PC-9 (cell line): ENCODE measurements around the gene KBTBD7. TPM values are rescaled to one million over a fixed set of nuclear protein-coding genes. Genes with fewer than 3 reads are reported as not detected.

ENCODE experiments used
- BruUV-seq: library from RNA; stranded (reverse); fragments of 400-500 nt; replicated peaks from 2 replicates; lab custom pipeline; 2021; lab: Mats Ljungman, UMichigan
- CTCF ChIA-PET: fragments of 300-600 bp; sonication (Branson Sonifier 250); formaldehyde crosslinking; loops from one replicate; lab custom pipeline; 2022; ENCODE audit warnings: antibody characterized with exemption; lab: Charles Lee
- POLR2A ChIA-PET: fragments of 300-600 bp; sonication (Branson Sonifier 250); formaldehyde crosslinking; loops from one replicate; lab custom pipeline; 2022; ENCODE audit warnings: antibody characterized with exemption; ENCODE audit not compliant: unreplicated experiment; lab: Charles Lee
- DNase-seq, 2 experiments: peaks; one replicate each; pipeline versions ENCODE4 v3.0.0 to v3.0.0-alpha.2; 2015 to 2022; ENCODE audit warnings: mixed read lengths in 1 of 2
- H2AFZ ChIP-seq: fragments of 200-600 bp; sonication (generic); 2 replicates; pipeline ENCODE4 v1.8.1; 2017; ENCODE audit warnings: antibody characterized with exemption
- H3F3A ChIP-seq: fragments of 200-600 bp; sonication (generic); 2 replicates; pipeline ENCODE4 v1.8.1; 2017; ENCODE audit warnings: antibody characterized with exemption, mild to moderate bottlenecking, low read depth; ENCODE audit not compliant: insufficient read depth
- H3K27ac ChIP-seq: fragments of 200-600 bp; sonication (generic); 2 replicates; pipeline ENCODE4 v1.6.1; 2016; ENCODE audit warnings: mixed run types
- H3K27me3 ChIP-seq: fragments of 200-600 bp; sonication (generic); 2 replicates; pipeline ENCODE4 v1.6.1; 2016; ENCODE audit warnings: low read depth, mixed run types; ENCODE audit not compliant: insufficient read depth
- H3K36me3 ChIP-seq: fragments of 200-600 bp; sonication (generic); 2 replicates; pipeline ENCODE4 v1.6.1; 2016; ENCODE audit warnings: low read depth, mixed run types
- H3K4me1 ChIP-seq: fragments of 200-600 bp; sonication (generic); replicated peaks from 2 replicates; pipeline ENCODE4 v1.6.1; 2016; ENCODE audit warnings: mixed run types; ENCODE audit not compliant: insufficient read depth
- H3K4me2 ChIP-seq: fragments of 200-600 bp; sonication (generic); 2 replicates; pipeline ENCODE4 v1.6.1; 2017; ENCODE audit warnings: mixed run types
- H3K4me3 ChIP-seq: fragments of 200-600 bp; sonication (generic); 2 replicates; pipeline ENCODE4 v1.6.1; 2016; ENCODE audit warnings: mixed run types
- H3K79me2 ChIP-seq: fragments of 200-600 bp; sonication (generic); 2 replicates; pipeline ENCODE4 v1.6.1; 2017; ENCODE audit warnings: low read depth, mixed run types
- H3K9me2 ChIP-seq: fragments of 200-600 bp; sonication (generic); 2 replicates; pipeline ENCODE4 v1.8.1; 2017; ENCODE audit warnings: mild to moderate bottlenecking; ENCODE audit not compliant: insufficient read depth
- H3K9me3 ChIP-seq: fragments of 200-600 bp; sonication (generic); 2 replicates; pipeline ENCODE4 v1.8.1; 2016; ENCODE audit warnings: low read depth; ENCODE audit not compliant: insufficient read depth
- H4K20me1 ChIP-seq: fragments of 200-600 bp; sonication (generic); 2 replicates; pipeline ENCODE4 v1.8.1; 2017; ENCODE audit not compliant: insufficient read depth
- EZH2 ChIP-seq: fragments of 200-600 bp; sonication (generic); IDR thresholded peaks from 2 replicates; pipeline ENCODE4 v1.8.0; 2017; ENCODE audit warnings: antibody characterized with exemption, low read depth
- intact Hi-C: fragments of 100-400 bp; cut with micrococcal nuclease; formaldehyde crosslinking; loops from one replicate; pipeline ENCODE4 v1.10.0; 2022; ENCODE audit not compliant: unreplicated experiment
- total RNA-seq: library from RNA; stranded (reverse); gene quantifications from 2 replicates; pipeline ENCODE4 v1.2.3, GENCODE V29; 2021
- TF ChIP-seq, protein P1 (sequence below): fragments of 200-600 bp; sonication (generic); conservative IDR thresholded peaks from 2 replicates; pipeline ENCODE4 v1.6.1; 2017; ENCODE audit warnings: mixed run types, antibody characterized with exemption, mild to moderate bottlenecking, moderate library complexity

Gene KBTBD7
- total RNA-seq, 1 experiment from 2014 or later, result 4.1 TPM

DNA sequence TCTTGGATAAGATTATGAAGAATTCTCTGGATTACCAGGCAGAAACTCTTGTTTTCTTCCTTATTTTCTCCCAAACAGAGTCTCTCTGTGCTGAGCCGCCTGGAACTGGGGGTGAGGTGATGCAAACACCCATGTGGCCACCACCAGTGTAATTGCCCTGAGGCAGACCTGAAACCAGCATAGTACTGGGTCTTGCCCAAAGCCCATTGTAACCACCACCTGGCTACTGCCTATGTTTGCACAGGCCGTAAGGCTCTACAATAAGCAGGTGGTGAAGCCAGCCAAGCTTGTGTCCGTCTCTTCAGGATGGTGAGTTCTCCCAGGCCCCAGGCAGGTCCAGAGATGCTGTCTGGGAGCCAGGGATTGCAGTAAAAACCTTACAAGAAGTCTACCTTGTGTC, 18.9 kb upstream of the KBTBD7 start:
- ChIA-PET CTCF (no interaction called here), POLR2A (no interaction called here)
- H3K27ac ChIP-seq, result no peak overlapping the region
- no peak for TF ChIP-seq EZH2
- TF ChIP-seq, protein P1, sequence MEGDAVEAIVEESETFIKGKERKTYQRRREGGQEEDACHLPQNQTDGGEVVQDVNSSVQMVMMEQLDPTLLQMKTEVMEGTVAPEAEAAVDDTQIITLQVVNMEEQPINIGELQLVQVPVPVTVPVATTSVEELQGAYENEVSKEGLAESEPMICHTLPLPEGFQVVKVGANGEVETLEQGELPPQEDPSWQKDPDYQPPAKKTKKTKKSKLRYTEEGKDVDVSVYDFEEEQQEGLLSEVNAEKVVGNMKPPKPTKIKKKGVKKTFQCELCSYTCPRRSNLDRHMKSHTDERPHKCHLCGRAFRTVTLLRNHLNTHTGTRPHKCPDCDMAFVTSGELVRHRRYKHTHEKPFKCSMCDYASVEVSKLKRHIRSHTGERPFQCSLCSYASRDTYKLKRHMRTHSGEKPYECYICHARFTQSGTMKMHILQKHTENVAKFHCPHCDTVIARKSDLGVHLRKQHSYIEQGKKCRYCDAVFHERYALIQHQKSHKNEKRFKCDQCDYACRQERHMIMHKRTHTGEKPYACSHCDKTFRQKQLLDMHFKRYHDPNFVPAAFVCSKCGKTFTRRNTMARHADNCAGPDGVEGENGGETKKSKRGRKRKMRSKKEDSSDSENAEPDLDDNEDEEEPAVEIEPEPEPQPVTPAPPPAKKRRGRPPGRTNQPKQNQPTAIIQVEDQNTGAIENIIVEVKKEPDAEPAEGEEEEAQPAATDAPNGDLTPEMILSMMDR, result no peak
- no peaks in the 10 kb centered on the region for H3K27me3 ChIP-seq
- no peak overlapping the region for H3K4me2 ChIP-seq
- H3K36me3 ChIP-seq, result no peaks in the 10 kb centered on the region
- no peaks in the 10 kb centered on the region for H4K20me1 ChIP-seq
- H3K9me3 ChIP-seq, result no peaks in the 10 kb centered on the region
- no TSS peak for BruUV-seq
- no peak overlapping the region for H3K4me3 ChIP-seq
- no peaks in the 10 kb centered on the region for H3K4me1 ChIP-seq
- H3K9me2 ChIP-seq, result no peaks in the 10 kb centered on the region
- no peak for DNase-seq
- no peaks in the 10 kb centered on the region for H3F3A ChIP-seq
- intact Hi-C loops, result no loop called here
- H3K79me2 ChIP-seq, result no peaks in the 10 kb centered on the region
- no peak overlapping the region for H2AFZ ChIP-seq

DNA sequence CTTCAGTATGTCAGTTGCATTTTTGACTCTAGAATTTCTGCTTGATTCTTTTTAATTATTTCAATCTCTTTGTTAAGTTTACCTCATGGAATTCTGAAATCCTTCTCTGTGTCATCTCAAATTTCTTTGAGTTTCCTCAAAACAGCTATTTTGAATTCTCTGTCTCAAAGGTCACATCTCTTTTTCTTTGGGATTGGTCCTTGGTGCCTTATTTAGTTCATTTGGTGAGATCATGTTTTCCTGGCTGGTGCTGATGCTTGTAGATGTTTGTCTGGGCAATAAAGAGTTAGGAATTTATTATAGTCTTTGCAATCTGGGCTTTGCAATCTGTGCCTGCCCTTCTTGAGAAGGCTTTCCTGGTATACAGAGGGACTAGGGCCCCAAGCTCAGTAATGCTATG, 18.5 kb upstream of the KBTBD7 start:
- H3K4me3 ChIP-seq, result no peak overlapping the region
- no peak overlapping the region for H2AFZ ChIP-seq
- no peak overlapping the region for H3K27ac ChIP-seq
- no peaks in the 10 kb centered on the region for H3F3A ChIP-seq
- H3K4me1 ChIP-seq, result no peaks in the 10 kb centered on the region
- H4K20me1 ChIP-seq, result no peaks in the 10 kb centered on the region
- H3K27me3 ChIP-seq, result no peaks in the 10 kb centered on the region
- CTCF ChIA-PET, result no interaction called here
- BruUV-seq, result no TSS peak
- H3K9me2 ChIP-seq, result no peaks in the 10 kb centered on the region
- TF ChIP-seq, protein P1, result no peak
- TF ChIP-seq EZH2, result no peak
- H3K4me2 ChIP-seq, result no peak overlapping the region
- H3K79me2 ChIP-seq, result no peaks in the 10 kb centered on the region
- no peaks in the 10 kb centered on the region for H3K36me3 ChIP-seq
- POLR2A ChIA-PET, result no interaction called here
- no peak for DNase-seq
- no peaks in the 10 kb centered on the region for H3K9me3 ChIP-seq
- intact Hi-C loops, result no loop called here

DNA sequence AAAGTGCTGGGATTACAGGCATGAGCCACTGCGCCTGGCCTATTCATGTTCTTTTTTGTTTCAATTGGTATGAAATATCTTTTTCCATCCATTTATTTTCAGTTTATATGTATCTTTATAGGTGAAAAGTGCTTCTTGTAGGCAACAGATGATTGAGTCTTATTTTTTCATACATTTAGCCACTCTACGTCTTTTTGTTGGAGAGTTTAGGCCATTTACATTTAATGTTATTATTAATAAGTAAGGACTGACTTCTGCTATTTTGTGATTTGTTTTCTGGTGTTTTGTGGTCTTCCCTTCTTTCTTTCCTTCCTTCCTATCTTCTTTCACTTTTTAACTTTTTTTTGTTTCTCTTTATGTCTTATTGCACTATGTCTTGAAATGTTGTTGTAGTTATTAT, 16.7 kb upstream of the KBTBD7 start:
- Histone ChIP-seq H3K27ac (no peak overlapping the region), H2AFZ (no peak overlapping the region), H3K4me3 (no peak overlapping the region), H3K9me3 (no peaks in the 10 kb centered on the region), H3K36me3 (no peaks in the 10 kb centered on the region), H3K4me2 (no peak overlapping the region), H3K4me1 (no peaks in the 10 kb centered on the region), H3K27me3 (no peaks in the 10 kb centered on the region), H4K20me1 (no peaks in the 10 kb centered on the region), H3F3A (no peaks in the 10 kb centered on the region), H3K9me2 (no peaks in the 10 kb centered on the region), H3K79me2 (no peaks in the 10 kb centered on the region)
- no peak for TF ChIP-seq EZH2
- TF ChIP-seq, protein P1, result no peak
- CTCF ChIA-PET, result no interaction called here
- no TSS peak for BruUV-seq
- intact Hi-C loops, result no loop called here
- DNase-seq, result no peak
- POLR2A ChIA-PET, result no interaction called here
